G401.6 (cell line): ENCODE data around the gene SLC39A3.

Experiments
- FAIRE-seq: peaks from 2 replicates; lab custom pipeline; 2012; peaks lifted over from hg19 to GRCh38; lab: Jason Lieb, UNC

SLC39A3 gene

GRCh38 chr19:2739602-2740313 lies at the start of gene SLC39A3:
Gene SLC39A3, minus strand, starts transcription at chr19:2740017. Its CDS starts 2,760 bp downstream, at chr19:2737257.
- FAIRE-seq, result peak; percentile 72

- no peak for FAIRE-seq
These were observed 48.4 kb upstream of the SLC39A3 start for GRCh38 chr19:2788237-2788636.

GRCh38 chr19:2787115-2787514 lies 47.3 kb upstream of the SLC39A3 start:
- FAIRE-seq, result no peak

- peak; percentile 97 for FAIRE-seq
These were observed 45.6 kb upstream of the SLC39A3 start, which contains the start of gene THOP1 for GRCh38 chr19:2785244-2785997. Gene THOP1, plus strand, starts transcription at chr19:2785503. Its CDS starts 160 bp downstream, at chr19:2785663.

- no peak for FAIRE-seq
These were observed 43.9 kb upstream of the SLC39A3 start for GRCh38 chr19:2783781-2784145.

- peak; percentile 98 for FAIRE-seq
These were observed 43.3 kb upstream of the SLC39A3 start, which contains the start of gene SGTA for GRCh38 chr19:2782936-2783780. Gene SGTA, minus strand, starts transcription at chr19:2783273. Its CDS starts 14,205 bp downstream, at chr19:2769068.

GRCh38 chr19:2782329-2782935 lies 42.6 kb upstream of the SLC39A3 start:
- FAIRE-seq, result no peak

GRCh38 chr19:2780284-2780683 lies 40.5 kb upstream of the SLC39A3 start:
- FAIRE-seq, result no peak

GRCh38 chr19:2779121-2779740 lies 39.4 kb upstream of the SLC39A3 start:
- no peak for FAIRE-seq

GRCh38 chr19:2777952-2778683 lies 38.3 kb upstream of the SLC39A3 start:
- no peak for FAIRE-seq

GRCh38 chr19:2775556-2776430 lies 36.0 kb upstream of the SLC39A3 start:
- FAIRE-seq, result no peak

GRCh38 chr19:2774953-2775555 lies 35.2 kb upstream of the SLC39A3 start:
- no peak for FAIRE-seq

GRCh38 chr19:2774083-2774679 lies 34.4 kb upstream of the SLC39A3 start:
- FAIRE-seq, result no peak

GRCh38 chr19:2771786-2772674 lies 32.2 kb upstream of the SLC39A3 start:
- no peak for FAIRE-seq

- no peak for FAIRE-seq
These were observed 30.5 kb upstream of the SLC39A3 start for GRCh38 chr19:2770055-2771013.

- no peak for FAIRE-seq
These were observed 29.4 kb upstream of the SLC39A3 start for GRCh38 chr19:2769218-2769617.
